ENCODE data around the gene TEF.

Gene TEF

DNA sequence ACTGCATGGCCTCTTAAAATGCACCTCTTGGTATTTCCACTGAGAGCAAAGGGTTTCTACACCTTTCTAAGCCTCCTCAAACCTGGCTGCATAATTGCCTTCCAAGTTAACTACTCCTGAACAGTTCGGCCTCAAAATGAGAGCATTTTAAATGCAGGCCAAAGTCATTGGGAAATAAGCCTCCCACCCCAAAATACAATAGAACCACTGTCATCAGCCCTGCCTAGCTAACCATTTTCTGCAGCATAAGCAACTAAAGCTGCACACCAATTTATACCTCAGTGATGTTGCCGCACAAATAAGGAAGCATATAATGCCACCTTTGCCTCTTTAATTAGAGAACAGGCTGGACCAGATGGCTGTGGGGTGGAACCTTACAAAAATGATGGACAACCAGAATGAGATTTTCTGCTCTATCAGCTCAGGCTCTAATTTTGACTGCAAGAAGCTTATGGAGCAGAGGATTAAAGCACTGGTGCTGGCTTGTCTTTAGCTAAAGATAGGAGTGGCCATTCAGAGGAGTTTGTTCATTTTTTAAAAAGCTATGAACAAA lies 60.6 kb downstream of the TEF start:
- Histone ChIP-seq H3K27ac (replicated peaks) (no peak overlapping the region), H3K4me3 (replicated peaks; ENCODE audit: insufficient read depth, low read length) (no peak overlapping the region), H3K27me3 (ENCODE audit: insufficient read depth, poor library complexity, severe bottlenecking) (no peaks in the 10 kb centered on the region)
- DNase-seq (ENCODE audit: low read depth in 1 of 2, low spot score in 1 of 2), result no peak
- TF ChIP-seq REST (IDR thresholded peaks at IDR 0.05; ENCODE audit: insufficient replicate concordance, low read depth) (no peak), SPI1 (IDR thresholded peaks at IDR 0.05; ENCODE audit: borderline replicate concordance, low read depth) (no peak), GABPA (IDR thresholded peaks at IDR 0.05; ENCODE audit: low read depth) (no peak), POLR2AphosphoS5 (IDR thresholded peaks at IDR 0.05; ENCODE audit: low read depth) (no peak)
- TF ChIP-seq, protein P1, sequence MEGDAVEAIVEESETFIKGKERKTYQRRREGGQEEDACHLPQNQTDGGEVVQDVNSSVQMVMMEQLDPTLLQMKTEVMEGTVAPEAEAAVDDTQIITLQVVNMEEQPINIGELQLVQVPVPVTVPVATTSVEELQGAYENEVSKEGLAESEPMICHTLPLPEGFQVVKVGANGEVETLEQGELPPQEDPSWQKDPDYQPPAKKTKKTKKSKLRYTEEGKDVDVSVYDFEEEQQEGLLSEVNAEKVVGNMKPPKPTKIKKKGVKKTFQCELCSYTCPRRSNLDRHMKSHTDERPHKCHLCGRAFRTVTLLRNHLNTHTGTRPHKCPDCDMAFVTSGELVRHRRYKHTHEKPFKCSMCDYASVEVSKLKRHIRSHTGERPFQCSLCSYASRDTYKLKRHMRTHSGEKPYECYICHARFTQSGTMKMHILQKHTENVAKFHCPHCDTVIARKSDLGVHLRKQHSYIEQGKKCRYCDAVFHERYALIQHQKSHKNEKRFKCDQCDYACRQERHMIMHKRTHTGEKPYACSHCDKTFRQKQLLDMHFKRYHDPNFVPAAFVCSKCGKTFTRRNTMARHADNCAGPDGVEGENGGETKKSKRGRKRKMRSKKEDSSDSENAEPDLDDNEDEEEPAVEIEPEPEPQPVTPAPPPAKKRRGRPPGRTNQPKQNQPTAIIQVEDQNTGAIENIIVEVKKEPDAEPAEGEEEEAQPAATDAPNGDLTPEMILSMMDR (IDR thresholded peaks at IDR 0.05; ENCODE audit: insufficient read depth, low read length), result no peak

GRCh38 chr22:41444360-41445128 lies 62.8 kb downstream of the TEF start:
- DNase-seq (ENCODE audit: low read depth in 1 of 2, low spot score in 1 of 2), result peak in 1 of 2 experiments; percentile 96
- TF ChIP-seq GABPA (IDR thresholded peaks at IDR 0.05; ENCODE audit: low read depth) (no peak), POLR2AphosphoS5 (IDR thresholded peaks at IDR 0.05; ENCODE audit: low read depth) (no peak), REST (IDR thresholded peaks at IDR 0.05; ENCODE audit: insufficient replicate concordance, low read depth) (no peak), SPI1 (IDR thresholded peaks at IDR 0.05; ENCODE audit: borderline replicate concordance, low read depth) (no peak)
- TF ChIP-seq, protein P1 (IDR thresholded peaks at IDR 0.05; ENCODE audit: insufficient read depth, low read length), result no peak
- Histone ChIP-seq H3K4me3 (replicated peaks; ENCODE audit: insufficient read depth, low read length) (peak overlapping the region; percentile 70), H3K27ac (replicated peaks) (peak overlapping the region; percentile 98), H3K27me3 (ENCODE audit: insufficient read depth, poor library complexity, severe bottlenecking) (no peaks in the 10 kb centered on the region)

GRCh38 chr22:41445129-41446056 lies 63.7 kb downstream of the TEF start:
- Histone ChIP-seq H3K27ac (replicated peaks) (peak overlapping the region; percentile 98), H3K4me3 (replicated peaks; ENCODE audit: insufficient read depth, low read length) (peak overlapping the region; percentile 70), H3K27me3 (ENCODE audit: insufficient read depth, poor library complexity, severe bottlenecking) (no peaks in the 10 kb centered on the region)
- TF ChIP-seq POLR2AphosphoS5 (IDR thresholded peaks at IDR 0.05; ENCODE audit: low read depth) (0 out of 2 replicates have a peak, but pooled peaks have one; percentile 22), SPI1 (IDR thresholded peaks at IDR 0.05; ENCODE audit: borderline replicate concordance, low read depth) (no peak), REST (IDR thresholded peaks at IDR 0.05; ENCODE audit: insufficient replicate concordance, low read depth) (no peak)
- TF ChIP-seq, protein P1 (IDR thresholded peaks at IDR 0.05; ENCODE audit: insufficient read depth, low read length), result no peak
- DNase-seq (ENCODE audit: low read depth in 1 of 2, low spot score in 1 of 2), result peak in 1 of 2 experiments; percentile 49
